Activated B cell treated with CpG ODN at 0.5 μM for 24 hours (primary cell): ENCODE results near the gene MADD. TPM values are rescaled to one million over a fixed set of nuclear protein-coding genes. Genes with fewer than 3 reads are reported as not detected.

Experiments
- ATAC-seq: fragments of 200-7000 bp; cut with Tn5 transposase; one replicate; pipeline ENCODE4 v1.10.0; 2021; ENCODE audit warnings: low read depth, mild to moderate bottlenecking, moderate library complexity
- CTCF ChIA-PET: fragments of 350-600 bp; sonication (Branson Sonifier 250); formaldehyde crosslinking; loops from one replicate; lab custom pipeline; 2021; ENCODE audit warnings: antibody characterized with exemption; lab: Charles Lee
- POLR2A ChIA-PET: fragments of 350-600 bp; sonication (Branson Sonifier 250); formaldehyde crosslinking; loops from one replicate; lab custom pipeline; 2021; ENCODE audit warnings: antibody characterized with exemption; lab: Charles Lee
- DNase-seq: peaks from one replicate; pipeline ENCODE4 v3.0.0; 2022
- H3K27ac Mint-ChIP-seq: one replicate; pipeline ENCODE4 v1.8.0; 2020; ENCODE audit warnings: mixed read lengths
- H3K27me3 Mint-ChIP-seq: one replicate; pipeline ENCODE4 v1.8.0; 2021; ENCODE audit warnings: mixed read lengths
- H3K36me3 Mint-ChIP-seq: one replicate; pipeline ENCODE4 v1.8.0; 2021; ENCODE audit warnings: low read depth, mixed read lengths
- H3K4me1 Mint-ChIP-seq: one replicate; pipeline ENCODE4 v1.8.0; 2021; ENCODE audit warnings: mixed read lengths
- H3K4me3 Mint-ChIP-seq: one replicate; pipeline ENCODE4 v1.8.0; 2020; ENCODE audit warnings: mild to moderate bottlenecking, mixed read lengths
- H3K9me3 Mint-ChIP-seq: one replicate; pipeline ENCODE4 v1.8.0; 2020; ENCODE audit warnings: mixed read lengths
- CTCF ChIP-seq: fragments of 200-600 bp; IDR thresholded peaks from one replicate; pipeline ENCODE4 v1.8.0; 2022; ENCODE audit warnings: antibody characterized with exemption, mild to moderate bottlenecking
- intact Hi-C: fragments of 100-400 bp; cut with micrococcal nuclease; formaldehyde crosslinking; loops from one replicate; pipeline ENCODE4 v1.15.1; 2024
- total RNA-seq: library from RNA; stranded (reverse); gene quantifications from 2 replicates; pipeline ENCODE4 v1.2.3, GENCODE V29; 2022

Gene MADD
- total RNA-seq, 1 donor from 2014 or later: 86.9 TPM

- Mint-ChIP-seq H3K27me3 (no peaks in the 10 kb centered on the region), H3K36me3 (peaks cover 85% of the 10 kb centered on the region), H3K4me1 (no peaks in the 10 kb centered on the region), H3K4me3 (no peak overlapping the region), H3K27ac (no peak overlapping the region), H3K9me3 (no peaks in the 10 kb centered on the region)
- CTCF ChIA-PET: interaction anchor here (0.6 kb wide), 1 partner anchor 588 kb away, joined by 3 read pairs; no protein-coding TSS in a partner anchor
- DNase-seq: no peak
- ATAC-seq: no peak
- no peak for TF ChIP-seq CTCF
- POLR2A ChIA-PET: interaction anchor here (1.9 kb wide), 1 partner anchor 25 kb away, joined by 6 read pairs; the partner anchor contains the start of gene DDB2
- intact Hi-C loops: no loop called here
These were observed 30.1 kb upstream of the MADD start for GRCh38 chr11:47239852-47240251.

GRCh38 chr11:47241841-47242301, 28.1 kb upstream of the MADD start:
- intact Hi-C loops: no loop called here
- H3K27me3 Mint-ChIP-seq: no peaks in the 10 kb centered on the region
- DNase-seq (no peak), ATAC-seq (no peak)
- no peak overlapping the region for H3K4me3 Mint-ChIP-seq
- no peak for TF ChIP-seq CTCF
- POLR2A ChIA-PET: no interaction called here
- H3K9me3 Mint-ChIP-seq: no peaks in the 10 kb centered on the region
- peaks cover 89% of the 10 kb centered on the region for H3K36me3 Mint-ChIP-seq
- CTCF ChIA-PET: interaction anchor here (1.4 kb wide), 1 partner anchor 55 kb away, joined by 3 read pairs; the partner anchor contains the start of gene PACSIN3
- H3K27ac Mint-ChIP-seq: peak overlapping the region; percentile 13
- no peaks in the 10 kb centered on the region for H3K4me1 Mint-ChIP-seq

- DNase-seq (no peak), ATAC-seq (no peak)
- H3K9me3 Mint-ChIP-seq: no peaks in the 10 kb centered on the region
- CTCF ChIA-PET: interaction anchor here (1.4 to 1.5 kb wide), 2 partner anchors 17 to 56 kb away, joined by 3 to 4 read pairs; partner anchors contain the start of gene PACSIN3
- intact Hi-C loops: no loop called here
- peaks cover 87% of the 10 kb centered on the region for H3K36me3 Mint-ChIP-seq
- TF ChIP-seq CTCF: no peak
- POLR2A ChIA-PET: no interaction called here
- no peak overlapping the region for H3K4me3 Mint-ChIP-seq
- H3K27me3 Mint-ChIP-seq: no peaks in the 10 kb centered on the region
- peaks cover 4% of the 10 kb centered on the region for H3K4me1 Mint-ChIP-seq
- no peak overlapping the region for H3K27ac Mint-ChIP-seq
These were observed 27.2 kb upstream of the MADD start for GRCh38 chr11:47242596-47243192.

- Mint-ChIP-seq H3K27me3 (no peaks in the 10 kb centered on the region), H3K27ac (no peak overlapping the region), H3K36me3 (peaks cover 82% of the 10 kb centered on the region), H3K9me3 (no peaks in the 10 kb centered on the region), H3K4me3 (no peak overlapping the region), H3K4me1 (peaks cover 11% of the 10 kb centered on the region)
- POLR2A ChIA-PET: no interaction called here
- intact Hi-C loops: no loop called here
- ATAC-seq (no peak), DNase-seq (no peak)
- CTCF ChIA-PET: interaction anchor here (1.5 kb wide), 1 partner anchor 17 kb away, joined by 4 read pairs; no protein-coding TSS in a partner anchor
- no peak for TF ChIP-seq CTCF
These were observed 26.5 kb upstream of the MADD start for GRCh38 chr11:47243454-47243853.

GRCh38 chr11:47244448-47245350, 25.2 kb upstream of the MADD start:
- H3K27ac Mint-ChIP-seq: peak overlapping the region; percentile 35
- CTCF ChIA-PET: no interaction called here

More at GRCh38 chr11:47244448-47245350, 25.2 kb upstream of the MADD start:
- ATAC-seq: no peak
- Mint-ChIP-seq H3K36me3 (peaks cover 74% of the 10 kb centered on the region), H3K4me3 (no peak overlapping the region), H3K4me1 (peaks cover 21% of the 10 kb centered on the region), H3K27me3 (no peaks in the 10 kb centered on the region), H3K9me3 (no peaks in the 10 kb centered on the region)
- no peak for TF ChIP-seq CTCF
- intact Hi-C loops: no loop called here
- DNase-seq: no peak
- POLR2A ChIA-PET: no interaction called here
